GM21447 (cell line): ENCODE measurements around the gene QRSL1.
"Not testable (repeated sequence)": the region's sequence is repeated elsewhere in the genome, so short reads cannot be mapped to it uniquely, and the experiment has no call there.

ENCODE experiments used
- ATAC-seq: cut with Tn5 transposase; IDR thresholded peaks from one replicate; pipeline ENCODE4 v1.9.1; 2021; ENCODE audit not compliant: unreplicated experiment

The QRSL1 gene

GRCh38 chr6:106623039-106623438 lies 6.3 kb upstream of the QRSL1 start:
- ATAC-seq: no peak

- peak; percentile 36 for ATAC-seq
Observed at GRCh38 chr6:106626485-106626884, 2.9 kb upstream of the QRSL1 start.

GRCh38 chr6:106627760-106628159 lies 1.6 kb upstream of the QRSL1 start:
- ATAC-seq: not testable (repeated sequence)

- ATAC-seq: peak; percentile 7
Observed at GRCh38 chr6:106628658-106629102, 698 bp upstream of the QRSL1 start.

GRCh38 chr6:106629859-106630163 lies 433 bp downstream of the QRSL1 start:
- no peak for ATAC-seq

GRCh38 chr6:106630366-106630765 lies 988 bp downstream of the QRSL1 start:
- ATAC-seq: no peak

- no peak for ATAC-seq
Observed at GRCh38 chr6:106631346-106631745, 2.0 kb downstream of the QRSL1 start.

GRCh38 chr6:106634565-106634964 lies 5.2 kb downstream of the QRSL1 start:
- ATAC-seq: no peak

- peak; percentile 18 for ATAC-seq
Observed at GRCh38 chr6:106637051-106637716, 7.8 kb downstream of the QRSL1 start.

GRCh38 chr6:106637717-106638341 lies 8.5 kb downstream of the QRSL1 start:
- ATAC-seq: peak; percentile 82

GRCh38 chr6:106639812-106640211 lies 10.4 kb downstream of the QRSL1 start:
- ATAC-seq: no peak

GRCh38 chr6:106642476-106642875 lies 13.1 kb downstream of the QRSL1 start:
- ATAC-seq: no peak

GRCh38 chr6:106643061-106643460 lies 13.7 kb downstream of the QRSL1 start:
- no peak for ATAC-seq

GRCh38 chr6:106648651-106649308 lies 19.4 kb downstream of the QRSL1 start:
- ATAC-seq: peak; percentile 89

- no peak for ATAC-seq
Observed at GRCh38 chr6:106658469-106658868, 29.1 kb downstream of the QRSL1 start.

GRCh38 chr6:106659859-106660258 lies 30.5 kb downstream of the QRSL1 start:
- no peak for ATAC-seq

GRCh38 chr6:106662458-106662857 lies 33.1 kb downstream of the QRSL1 start:
- no peak for ATAC-seq

- peak; percentile 100 for ATAC-seq
Observed at GRCh38 chr6:106666282-106667021, 37.1 kb downstream of the QRSL1 start.

- no peak for ATAC-seq
Observed at GRCh38 chr6:106667022-106667402, 37.6 kb downstream of the QRSL1 start.

GRCh38 chr6:106670236-106670635 lies 40.9 kb downstream of the QRSL1 start:
- no peak for ATAC-seq

- ATAC-seq: no peak
Observed at GRCh38 chr6:106671651-106672050, 42.3 kb downstream of the QRSL1 start.
